Endothelial cell of umbilical vein (primary cell): ENCODE results near the gene SVOP. TPM values are rescaled to one million over a fixed set of nuclear protein-coding genes. Genes with fewer than 3 reads are reported as not detected.

Source experiments
- BruUV-seq: library from RNA; stranded (reverse); fragments of 400-500 nt; replicated peaks from 2 replicates; lab custom pipeline; 2021; lab: Mats Ljungman, UMichigan
- CTCF ChIA-PET: fragments of 300-600, 350-600 bp; sonication (Branson Sonifier 250); formaldehyde crosslinking; loops from one replicate; lab custom pipeline; 2021; ENCODE audit warnings: antibody characterized with exemption, inconsistent platforms; lab: Charles Lee
- POLR2A ChIA-PET: fragments of 300-600, 350-600 bp; sonication (Branson Sonifier 250); formaldehyde crosslinking; loops from one replicate; lab custom pipeline; 2021; ENCODE audit warnings: antibody characterized with exemption, inconsistent platforms; lab: Charles Lee
- DNase-seq: peaks from one replicate; pipeline ENCODE4 v3.0.0-alpha.2; 2011; ENCODE audit warnings: low read depth, low spot score
- FAIRE-seq: peaks from 2 replicates; lab custom pipeline; 2011; peaks lifted over from hg19 to GRCh38; lab: Jason Lieb, UNC
- H2AFZ ChIP-seq: 2 replicates; pipeline ENCODE4 v1.6.0; 2012; ENCODE audit warnings: low read depth, low read length, control low read depth, inconsistent platforms
- H3K27ac ChIP-seq: 2 replicates; pipeline ENCODE4 v1.5.1; 2011; ENCODE audit warnings: low read depth, mild to moderate bottlenecking, control low read depth, low read length, moderate library complexity; ENCODE audit not compliant: insufficient read depth
- H3K27me3 ChIP-seq, 2 experiments: 2 replicates each; pipeline versions ENCODE4 v1.6.0 to v1.6.1; 2011; ENCODE audit warnings: low read length in 2 of 2, mixed read lengths in 1 of 2; ENCODE audit not compliant: control insufficient read depth in 2 of 2, insufficient read depth in 2 of 2
- H3K36me3 ChIP-seq, 2 experiments: 2 replicates in 1 of 2; 3 replicates in 1 of 2; pipeline ENCODE4 v1.5.1; 2011; ENCODE audit warnings: low read length in 2 of 2, mild to moderate bottlenecking in 1 of 2, moderate library complexity in 1 of 2; ENCODE audit not compliant: control insufficient read depth in 2 of 2, insufficient read depth in 2 of 2; ENCODE audit errors: extremely low read depth in 1 of 2
- H3K4me1 ChIP-seq: 3 replicates; pipeline ENCODE4 v1.5.1; 2011; ENCODE audit warnings: mild to moderate bottlenecking, low read length; ENCODE audit not compliant: control insufficient read depth, insufficient read depth; ENCODE audit errors: extremely low read depth
- H3K4me2 ChIP-seq: 2 replicates; pipeline ENCODE4 v1.6.1; 2011; ENCODE audit warnings: low read length, control low read depth, mixed read lengths; ENCODE audit not compliant: insufficient read depth
- H3K4me3 ChIP-seq, 3 experiments: fragments of 200-600 bp in 1 of 3; sonication (generic), shearing (Covaris generic) in 1 of 3; replicated peaks in 1 of 3; 2 replicates each; pipeline ENCODE4 v1.5.1; 2011 to 2016; ENCODE audit warnings: control low read depth in 3 of 3, low read length in 3 of 3, mild to moderate bottlenecking in 2 of 3, inconsistent platforms in 1 of 3, low read depth in 1 of 3, moderate library complexity in 1 of 3; ENCODE audit not compliant: insufficient read depth in 1 of 3
- H3K79me2 ChIP-seq: 2 replicates; pipeline ENCODE4 v1.6.0; 2012; ENCODE audit warnings: low read length, inconsistent platforms; ENCODE audit not compliant: control insufficient read depth, insufficient read depth
- H3K9ac ChIP-seq: replicated peaks from 2 replicates; pipeline ENCODE3; 2011; ENCODE audit warnings: low read length, control low read depth; ENCODE audit not compliant: insufficient read depth; ENCODE audit errors: extremely low read depth
- H3K9me1 ChIP-seq: replicated peaks from 3 replicates; pipeline ENCODE4 v1.6.0; 2011; ENCODE audit warnings: mild to moderate bottlenecking, low read length; ENCODE audit not compliant: control insufficient read depth, insufficient read depth; ENCODE audit errors: extremely low read depth
- H3K9me3 ChIP-seq: replicated peaks from 2 replicates; pipeline ENCODE4 v1.5.1; 2012; ENCODE audit warnings: low read length, inconsistent platforms; ENCODE audit not compliant: control insufficient read depth, insufficient read depth
- H4K20me1 ChIP-seq: replicated peaks from 2 replicates; pipeline ENCODE3; 2011; ENCODE audit warnings: mild to moderate bottlenecking, low read length; ENCODE audit not compliant: control insufficient read depth, insufficient read depth; ENCODE audit errors: extremely low read depth
- EZH2 ChIP-seq: IDR thresholded peaks from 2 replicates; pipeline ENCODE4 v1.6.1; 2012; ENCODE audit warnings: borderline replicate concordance, low read depth, mild to moderate bottlenecking, moderate library complexity, low read length, inconsistent platforms; ENCODE audit not compliant: severe bottlenecking
- FOS ChIP-seq: IDR thresholded peaks from 2 replicates; pipeline ENCODE4 v1.6.1; 2011; ENCODE audit warnings: mild to moderate bottlenecking, low read length, moderate library complexity, borderline replicate concordance; ENCODE audit not compliant: insufficient read depth
- GATA2 ChIP-seq: IDR thresholded peaks from 2 replicates; pipeline ENCODE4 v1.7.0; 2011; ENCODE audit warnings: low read depth, mild to moderate bottlenecking, moderate library complexity, mixed read lengths, low read length; ENCODE audit not compliant: insufficient read length, insufficient read depth
- JUN ChIP-seq: IDR thresholded peaks from 2 replicates; pipeline ENCODE4 v1.6.1; 2011; ENCODE audit warnings: borderline replicate concordance, low read depth; ENCODE audit not compliant: insufficient read length, insufficient read depth
- MYC ChIP-seq: IDR thresholded peaks from one replicate; pipeline ENCODE4 v1.6.1; 2011; ENCODE audit warnings: mild to moderate bottlenecking, low read depth, low read length
- POLR2A ChIP-seq: IDR thresholded peaks from 2 replicates; pipeline ENCODE4 v1.6.1; 2012; ENCODE audit warnings: low read depth, mild to moderate bottlenecking, control low read depth, low read length
- POLR2AphosphoS5 ChIP-seq: IDR thresholded peaks from 2 replicates; pipeline ENCODE4 v1.6.1; 2012; ENCODE audit warnings: low read depth, mild to moderate bottlenecking, control low read depth, low read length, moderate library complexity; ENCODE audit not compliant: insufficient read depth
- dilution Hi-C: fragments of 300-500 bp; cut with MboI; formaldehyde crosslinking; loops from one replicate; pipeline ENCODE4 v1.15.0; 2019; ENCODE audit warnings: low sequenced_read_pairs; ENCODE audit not compliant: extremely low pct_ligation_motif_present
- intact Hi-C: fragments of 100-400 bp; cut with micrococcal nuclease; formaldehyde crosslinking; loops from one replicate; pipeline ENCODE4 v1.10.0; 2022
- polyA plus RNA-seq, 4 experiments: library from polyadenylated mRNA; depleted of rRNA in 3 of 4; stranded (reverse) in 3 of 4; unstranded in 1 of 4; fragments of >200 nt; gene quantifications; 2 replicates each; pipeline versions ENCODE4 v1.2.1 to v1.2.3, GENCODE V29; 2011 to 2012; ENCODE audit warnings: missing spikeins in 1 of 4
- total RNA-seq: library from RNA; stranded (reverse); gene quantifications from 2 replicates; pipeline ENCODE4 v1.2.3, GENCODE V29; 2021
- TF ChIP-seq, protein P1 (sequence below), 2 donors: IDR thresholded peaks; 1 replicate in 1 of 2; 2 replicates in 1 of 2; pipeline ENCODE4 v1.5.1; 2011; ENCODE audit warnings: low read length in 2 of 2, mild to moderate bottlenecking in 2 of 2, moderate library complexity in 2 of 2, control low read depth in 1 of 2, inconsistent platforms in 1 of 2, low read depth in 1 of 2; ENCODE audit not compliant: insufficient read depth in 1 of 2; ENCODE audit errors: extremely low read depth in 1 of 2
- TF ChIP-seq, protein P2 (sequence below): IDR thresholded peaks from 2 replicates; pipeline ENCODE4 v1.6.1; 2011; ENCODE audit not compliant: insufficient read depth, insufficient read length

SVOP gene
- total and polyA plus RNA-seq, 2 donors (not counting 3 experiments of a cell fraction or from before 2014, with no cell fraction given) = not detected

DNA sequence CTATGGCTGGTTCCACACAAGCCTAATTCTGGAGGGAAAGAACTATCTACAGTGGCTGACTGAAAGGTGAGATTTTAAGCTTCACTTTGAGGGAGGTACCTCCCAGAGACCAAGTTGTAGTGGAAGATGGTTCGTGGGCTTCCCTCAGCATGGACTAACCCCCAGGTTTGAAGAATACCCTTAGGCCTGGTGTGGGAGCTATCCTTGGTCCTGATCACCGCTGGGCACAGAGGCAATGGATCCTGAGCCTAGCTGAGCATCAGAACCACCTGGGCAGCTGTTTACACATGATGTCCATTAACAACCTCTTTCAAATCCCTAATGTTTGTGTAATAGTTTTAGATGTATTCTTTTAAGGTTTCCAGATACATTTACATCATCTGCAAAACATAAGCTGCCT lies 130.7 kb downstream of the SVOP start:
- no TSS peak for BruUV-seq
- no peaks in the 10 kb centered on the region for H3K4me1 ChIP-seq
- ChIA-PET POLR2A (interaction anchor here (0.6 kb wide), 1 partner anchor 9 kb away, joined by 5 read pairs; no protein-coding TSS in a partner anchor), CTCF (interaction anchor here (0.7 to 1.5 kb wide), 6 partner anchors 16 to 86 kb away, joined by 3 to 4 read pairs (median 3); no protein-coding TSS in a partner anchor)
- H3K4me3 ChIP-seq = no peak overlapping the region
- H3K27ac ChIP-seq = no peak overlapping the region
- no peaks in the 10 kb centered on the region for H3K9me3 ChIP-seq
- H3K9me1 ChIP-seq = no peaks in the 10 kb centered on the region
- no peak overlapping the region for H3K4me2 ChIP-seq
- intact Hi-C loops = no loop called here
- H3K36me3 ChIP-seq = no peaks in the 10 kb centered on the region
- no peak overlapping the region for H2AFZ ChIP-seq
- H3K9ac ChIP-seq = no peak overlapping the region
- no peaks in the 10 kb centered on the region for H3K27me3 ChIP-seq
- FAIRE-seq = no peak
- peak; percentile 16 for DNase-seq
- no peaks in the 10 kb centered on the region for H4K20me1 ChIP-seq
- TF ChIP-seq, protein P1, sequence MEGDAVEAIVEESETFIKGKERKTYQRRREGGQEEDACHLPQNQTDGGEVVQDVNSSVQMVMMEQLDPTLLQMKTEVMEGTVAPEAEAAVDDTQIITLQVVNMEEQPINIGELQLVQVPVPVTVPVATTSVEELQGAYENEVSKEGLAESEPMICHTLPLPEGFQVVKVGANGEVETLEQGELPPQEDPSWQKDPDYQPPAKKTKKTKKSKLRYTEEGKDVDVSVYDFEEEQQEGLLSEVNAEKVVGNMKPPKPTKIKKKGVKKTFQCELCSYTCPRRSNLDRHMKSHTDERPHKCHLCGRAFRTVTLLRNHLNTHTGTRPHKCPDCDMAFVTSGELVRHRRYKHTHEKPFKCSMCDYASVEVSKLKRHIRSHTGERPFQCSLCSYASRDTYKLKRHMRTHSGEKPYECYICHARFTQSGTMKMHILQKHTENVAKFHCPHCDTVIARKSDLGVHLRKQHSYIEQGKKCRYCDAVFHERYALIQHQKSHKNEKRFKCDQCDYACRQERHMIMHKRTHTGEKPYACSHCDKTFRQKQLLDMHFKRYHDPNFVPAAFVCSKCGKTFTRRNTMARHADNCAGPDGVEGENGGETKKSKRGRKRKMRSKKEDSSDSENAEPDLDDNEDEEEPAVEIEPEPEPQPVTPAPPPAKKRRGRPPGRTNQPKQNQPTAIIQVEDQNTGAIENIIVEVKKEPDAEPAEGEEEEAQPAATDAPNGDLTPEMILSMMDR (IDR thresholded peaks at IDR 0.05; ENCODE audit: extremely low read depth in 1 of 2, insufficient read depth in 1 of 2, low read depth in 1 of 2, low read length in 2 of 2) = no peak
- TF ChIP-seq, protein P2, sequence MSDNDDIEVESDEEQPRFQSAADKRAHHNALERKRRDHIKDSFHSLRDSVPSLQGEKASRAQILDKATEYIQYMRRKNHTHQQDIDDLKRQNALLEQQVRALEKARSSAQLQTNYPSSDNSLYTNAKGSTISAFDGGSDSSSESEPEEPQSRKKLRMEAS = no peak
- no peak for TF ChIP-seq FOS
- no peak for TF ChIP-seq POLR2A
- TF ChIP-seq MYC = no peak
- TF ChIP-seq POLR2AphosphoS5 = no peak
- TF ChIP-seq JUN = no peak
- TF ChIP-seq GATA2 = no peak
- no peak for TF ChIP-seq EZH2
- dilution Hi-C loops = no loop called here
- no peaks in the 10 kb centered on the region for H3K79me2 ChIP-seq
